Measurements from ENCODE around the gene LTBP2. TPM values are rescaled to one million over a fixed set of nuclear protein-coding genes. Genes with fewer than 3 reads are reported as not detected.

The LTBP2 gene
- total RNA-seq, 3 donors from 2014 or later, result 1.7 to 10.2 (median 3.0) TPM

DNA sequence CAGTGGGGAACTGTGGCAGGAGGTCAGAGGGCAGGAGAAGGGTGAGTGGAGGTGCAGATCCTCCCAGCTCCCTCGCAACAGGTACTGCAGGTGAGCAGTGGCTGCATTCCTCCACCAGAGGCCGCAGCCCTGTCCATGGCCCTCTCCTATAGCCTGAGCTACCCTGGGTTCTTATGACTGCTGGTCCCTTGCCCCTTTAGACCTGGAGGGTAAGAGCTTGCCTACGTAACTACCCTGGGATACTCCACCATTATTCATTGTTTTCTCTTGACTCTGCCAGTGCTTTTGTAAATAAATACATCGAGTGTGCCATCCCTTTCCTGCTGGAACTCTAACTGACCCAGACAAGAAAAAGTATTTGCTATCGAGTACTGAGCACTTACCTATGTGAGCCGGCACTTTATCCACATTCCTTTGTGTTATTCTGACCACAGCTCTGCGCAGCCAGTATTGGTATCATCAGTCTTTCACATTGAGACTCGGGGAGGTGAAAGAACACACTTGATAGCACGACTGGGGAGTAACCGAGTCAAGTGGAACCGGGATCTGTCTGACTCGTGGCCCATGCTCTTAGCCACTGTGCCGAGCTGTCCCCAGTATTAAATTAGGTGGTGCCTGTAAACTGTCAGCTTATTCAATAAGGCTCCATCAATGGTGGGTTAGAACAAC is 38.5 kb downstream of the LTBP2 start:
- TF ChIP-seq, protein P1, sequence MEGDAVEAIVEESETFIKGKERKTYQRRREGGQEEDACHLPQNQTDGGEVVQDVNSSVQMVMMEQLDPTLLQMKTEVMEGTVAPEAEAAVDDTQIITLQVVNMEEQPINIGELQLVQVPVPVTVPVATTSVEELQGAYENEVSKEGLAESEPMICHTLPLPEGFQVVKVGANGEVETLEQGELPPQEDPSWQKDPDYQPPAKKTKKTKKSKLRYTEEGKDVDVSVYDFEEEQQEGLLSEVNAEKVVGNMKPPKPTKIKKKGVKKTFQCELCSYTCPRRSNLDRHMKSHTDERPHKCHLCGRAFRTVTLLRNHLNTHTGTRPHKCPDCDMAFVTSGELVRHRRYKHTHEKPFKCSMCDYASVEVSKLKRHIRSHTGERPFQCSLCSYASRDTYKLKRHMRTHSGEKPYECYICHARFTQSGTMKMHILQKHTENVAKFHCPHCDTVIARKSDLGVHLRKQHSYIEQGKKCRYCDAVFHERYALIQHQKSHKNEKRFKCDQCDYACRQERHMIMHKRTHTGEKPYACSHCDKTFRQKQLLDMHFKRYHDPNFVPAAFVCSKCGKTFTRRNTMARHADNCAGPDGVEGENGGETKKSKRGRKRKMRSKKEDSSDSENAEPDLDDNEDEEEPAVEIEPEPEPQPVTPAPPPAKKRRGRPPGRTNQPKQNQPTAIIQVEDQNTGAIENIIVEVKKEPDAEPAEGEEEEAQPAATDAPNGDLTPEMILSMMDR (IDR thresholded peaks at IDR 0.05), result no peak
- Histone ChIP-seq H3K36me3 (ENCODE audit: low read depth) (no peaks in the 10 kb centered on the region), H3K4me1 (ENCODE audit: low read depth) (no peaks in the 10 kb centered on the region), H3K9me3 (no peaks in the 10 kb centered on the region), H3K4me3 (no peak overlapping the region)
- ATAC-seq (no peak), DNase-seq (peak in 1 of 3 donors; percentile 1)
- intact Hi-C loops (cut with DNase I, micrococcal nuclease), result no loop called here

- no peaks in the 10 kb centered on the region for H3K9me3 ChIP-seq
- no peaks in the 10 kb centered on the region for H3K4me1 ChIP-seq (ENCODE audit: low read depth)
- no peak overlapping the region for H3K4me3 ChIP-seq
- TF ChIP-seq, protein P1 (IDR thresholded peaks at IDR 0.05), result no peak
- no peaks in the 10 kb centered on the region for H3K36me3 ChIP-seq (ENCODE audit: low read depth)
- intact Hi-C loops (cut with DNase I, micrococcal nuclease), result no loop called here
- DNase-seq (no peak), ATAC-seq (no peak)
Observed at GRCh38 chr14:74572726-74573301, 39.2 kb downstream of the LTBP2 start.

- intact Hi-C loops (cut with DNase I, micrococcal nuclease), result no loop called here
- ATAC-seq, result peak; percentile 56
- Histone ChIP-seq H3K9me3 (no peaks in the 10 kb centered on the region), H3K4me1 (ENCODE audit: low read depth) (no peaks in the 10 kb centered on the region), H3K4me3 (no peak overlapping the region), H3K36me3 (ENCODE audit: low read depth) (no peaks in the 10 kb centered on the region)
- no peak for DNase-seq
- TF ChIP-seq, protein P1 (IDR thresholded peaks at IDR 0.05), result no peak
Observed at GRCh38 chr14:74571901-74572725, 39.9 kb downstream of the LTBP2 start.

DNA sequence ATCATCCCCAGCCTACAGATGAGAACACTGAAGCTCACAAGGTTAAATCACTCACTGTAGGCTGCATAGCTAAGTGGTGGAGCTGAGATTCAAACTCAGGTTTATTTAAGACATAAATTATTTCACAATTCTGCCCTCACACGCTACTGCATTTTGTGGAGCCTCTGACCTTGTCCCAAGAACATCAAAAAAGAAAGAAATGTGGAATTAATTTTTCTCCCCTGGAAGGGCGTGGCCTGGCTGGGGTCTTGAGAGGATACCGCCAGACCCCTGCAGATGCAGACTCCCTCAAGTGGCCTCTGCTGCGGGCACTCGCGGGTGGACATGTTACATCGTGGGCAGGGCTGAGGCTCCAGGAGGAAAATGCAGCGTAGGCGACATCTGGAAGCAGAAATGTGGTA is 40.6 kb downstream of the LTBP2 start:
- TF ChIP-seq, protein P1 (IDR thresholded peaks at IDR 0.05), result no peak
- Histone ChIP-seq H3K36me3 (ENCODE audit: low read depth) (no peaks in the 10 kb centered on the region), H3K4me1 (ENCODE audit: low read depth) (no peaks in the 10 kb centered on the region), H3K9me3 (no peaks in the 10 kb centered on the region), H3K4me3 (no peak overlapping the region)
- DNase-seq (no peak), ATAC-seq (no peak)
- intact Hi-C loops (cut with DNase I, micrococcal nuclease), result no loop called here

DNA sequence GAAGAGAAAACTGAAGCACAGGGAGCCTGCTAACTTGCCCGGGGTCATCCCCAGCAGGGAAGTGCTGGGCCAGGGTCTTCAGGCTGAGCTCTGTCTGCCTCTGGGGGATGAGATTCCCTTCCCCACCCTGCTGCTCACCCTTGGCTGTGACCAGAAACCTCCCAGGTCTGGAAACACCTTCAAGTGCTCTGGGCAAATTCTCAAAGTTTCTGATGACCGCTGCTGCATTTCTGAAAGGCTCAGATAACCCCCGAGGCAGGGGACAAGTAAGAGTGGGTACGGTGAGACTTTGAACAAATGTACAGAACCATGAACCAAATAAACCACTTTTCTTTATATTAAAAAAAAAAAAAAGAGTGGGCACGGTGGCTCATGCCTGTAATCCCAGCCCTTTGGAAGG is 41.3 kb downstream of the LTBP2 start:
- no peaks in the 10 kb centered on the region for H3K4me1 ChIP-seq (ENCODE audit: low read depth)
- TF ChIP-seq, protein P1 (IDR thresholded peaks at IDR 0.05), result no peak
- H3K36me3 ChIP-seq (ENCODE audit: low read depth), result no peaks in the 10 kb centered on the region
- H3K9me3 ChIP-seq, result no peaks in the 10 kb centered on the region
- DNase-seq (peak in 1 of 3 donors; percentile 8), ATAC-seq (no peak)
- intact Hi-C loops (cut with DNase I, micrococcal nuclease), result no loop called here
- H3K4me3 ChIP-seq, result no peak overlapping the region

Measured in mucosa of descending colon (tissue), 3 donors.